ENCODE results near the gene PDE11A. TPM values are rescaled to one million over a fixed set of nuclear protein-coding genes. Genes with fewer than 3 reads are reported as not detected.
"Not testable (repeated sequence)": the region's sequence is repeated elsewhere in the genome, so short reads cannot be mapped to it uniquely, and the experiment has no call there.

Gene PDE11A
- total RNA-seq, 1 donor from 2014 or later, result 2.8 TPM

DNA sequence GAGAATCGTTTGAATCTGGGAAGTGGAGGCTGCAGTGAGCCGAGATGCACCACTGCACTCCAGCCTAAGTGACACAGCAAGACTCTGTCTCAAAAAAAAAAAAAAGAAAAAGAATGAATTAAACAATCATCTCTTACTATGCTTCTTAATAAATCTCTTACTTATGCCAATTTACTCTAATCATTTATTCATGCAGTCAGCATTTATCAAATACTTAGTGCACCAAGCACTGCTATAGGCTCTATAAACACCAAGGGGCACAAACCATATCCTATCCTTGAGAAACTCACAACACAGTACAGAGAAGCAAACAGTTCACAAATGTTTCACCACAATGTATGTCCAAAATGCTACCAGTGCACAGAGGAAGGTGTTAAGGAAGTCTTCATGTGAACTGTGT, 189.4 kb downstream of the PDE11A start:
- no peak for DNase-seq (ENCODE audit: low spot score)

DNA sequence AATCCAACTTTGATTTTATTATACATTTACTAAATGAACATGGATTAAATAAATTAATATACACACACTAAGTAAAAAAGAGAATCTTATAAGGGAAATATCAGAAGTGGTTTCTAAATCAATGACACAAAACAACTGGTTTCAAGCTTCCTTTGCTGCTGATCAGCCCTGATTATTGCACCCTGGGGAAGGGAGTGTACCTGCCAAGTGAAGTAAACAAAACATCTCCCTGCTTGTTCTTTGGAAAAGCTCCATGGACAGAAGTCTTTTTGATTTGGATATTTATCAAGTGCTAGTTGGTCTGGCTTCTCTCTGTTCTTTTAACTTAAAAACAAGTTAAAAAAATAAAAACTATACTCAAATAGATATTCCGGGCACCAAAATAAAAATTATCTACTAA, 190.1 kb downstream of the PDE11A start:
- DNase-seq (ENCODE audit: low spot score), result no peak

DNA sequence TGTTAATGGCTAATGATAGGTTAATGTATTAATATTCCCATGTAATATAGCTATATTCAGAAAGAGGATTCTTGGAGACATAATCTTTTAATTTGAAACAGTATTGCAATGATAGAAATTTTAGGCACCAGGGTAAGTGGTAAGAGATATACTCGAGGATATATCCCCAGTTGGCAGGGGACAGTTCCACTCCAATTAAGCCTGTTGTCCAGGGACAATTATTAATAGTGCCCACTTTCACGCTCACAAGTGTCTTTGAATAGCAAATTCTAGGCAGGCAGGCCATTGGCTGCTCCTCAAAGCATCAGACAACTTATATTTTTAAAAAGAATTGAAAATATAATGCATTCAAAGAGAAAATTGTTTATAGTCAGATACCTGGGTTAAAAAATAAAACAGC, 190.7 kb downstream of the PDE11A start:
- DNase-seq (ENCODE audit: low spot score), result no peak

GRCh38 chr2:177881008-177881747, 191.4 kb downstream of the PDE11A start:
- no peak for DNase-seq (ENCODE audit: low spot score)

DNA sequence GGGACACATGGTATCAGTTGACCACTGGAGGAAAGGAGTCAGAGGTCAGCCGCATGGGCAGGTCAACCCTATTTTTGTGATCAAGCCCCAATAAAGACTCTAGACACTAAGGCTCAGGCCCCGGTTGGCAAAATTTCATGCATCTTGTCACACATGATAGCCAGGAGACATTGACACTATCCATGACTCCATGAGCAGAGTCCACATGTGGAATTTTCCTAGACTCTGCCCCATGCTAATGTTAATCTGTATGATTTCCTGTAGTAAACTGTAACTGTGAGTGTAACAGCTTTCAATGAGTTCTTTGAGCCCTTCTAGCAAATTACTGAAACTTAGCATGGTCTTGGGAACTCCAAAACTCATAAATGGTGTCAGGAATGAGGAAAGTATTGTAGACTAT, 192.3 kb downstream of the PDE11A start:
- DNase-seq (ENCODE audit: low spot score), result no peak

DNA sequence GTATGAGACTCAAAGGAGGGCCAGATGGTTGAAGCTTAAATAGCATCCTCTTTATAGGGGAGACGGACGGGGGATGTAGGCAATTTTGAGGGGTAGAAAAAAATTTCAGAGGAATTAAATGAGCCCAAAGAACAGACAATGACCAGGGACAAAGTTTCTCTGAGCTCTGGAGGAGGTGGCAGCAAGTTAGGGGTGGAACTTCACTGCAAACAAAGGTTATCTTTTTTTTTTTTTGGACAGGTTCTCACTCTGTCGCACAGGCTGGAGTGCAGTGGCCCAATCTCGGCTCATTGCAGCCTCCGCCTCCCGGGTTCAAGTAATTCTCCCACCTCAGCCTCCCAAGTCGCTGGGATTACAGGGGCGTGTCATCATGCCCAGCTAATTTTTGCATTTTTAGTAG, 195.6 kb downstream of the PDE11A start:
- no peak for DNase-seq (ENCODE audit: low spot score)

GRCh38 chr2:177874686-177875085, 197.9 kb downstream of the PDE11A start:
- no peak for DNase-seq (ENCODE audit: low spot score)

- no peak for DNase-seq (ENCODE audit: low spot score)
Measured at GRCh38 chr2:177873915-177874314, 198.7 kb downstream of the PDE11A start.

DNA sequence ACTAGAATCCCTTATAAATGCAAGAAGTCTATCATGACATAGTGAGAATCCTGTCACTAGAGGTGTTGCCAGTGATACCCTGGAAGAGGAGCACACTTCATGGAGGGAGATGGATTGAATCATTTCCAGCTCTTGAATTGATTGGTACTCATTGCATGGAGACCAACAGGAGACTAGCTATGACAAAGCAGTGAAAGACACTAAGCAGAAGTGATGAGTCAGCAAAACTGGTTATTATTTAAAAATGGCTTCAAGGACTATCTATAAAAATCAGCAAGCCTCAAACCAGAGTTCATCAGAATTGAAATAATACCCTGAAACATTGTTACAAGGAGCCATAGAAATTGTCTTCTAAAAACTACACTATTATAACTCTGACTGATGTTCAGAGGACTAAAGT, 200.3 kb downstream of the PDE11A start:
- DNase-seq (ENCODE audit: low spot score), result no peak

DNA sequence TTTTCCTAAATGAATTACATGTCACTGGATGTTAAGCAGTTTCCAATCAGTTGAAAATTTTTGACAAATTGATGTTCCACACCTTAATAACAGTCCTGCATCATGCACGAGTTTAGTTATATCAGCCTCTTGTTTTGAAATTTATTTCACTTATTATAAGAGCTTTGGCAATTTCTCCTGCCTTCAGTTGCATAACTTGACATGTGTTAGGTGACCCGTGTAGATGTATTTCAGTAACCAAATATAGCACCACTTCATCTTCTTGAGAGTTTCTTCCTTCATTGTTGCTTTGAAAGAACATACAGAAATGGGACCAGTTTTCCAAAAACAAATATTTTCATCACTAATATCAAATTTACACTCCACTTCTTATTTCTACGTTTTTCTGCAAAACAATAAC, 202.7 kb downstream of the PDE11A start:
- DNase-seq (ENCODE audit: low spot score), result no peak

GRCh38 chr2:177869209-177869608, 203.4 kb downstream of the PDE11A start:
- DNase-seq (ENCODE audit: low spot score), result no peak

DNA sequence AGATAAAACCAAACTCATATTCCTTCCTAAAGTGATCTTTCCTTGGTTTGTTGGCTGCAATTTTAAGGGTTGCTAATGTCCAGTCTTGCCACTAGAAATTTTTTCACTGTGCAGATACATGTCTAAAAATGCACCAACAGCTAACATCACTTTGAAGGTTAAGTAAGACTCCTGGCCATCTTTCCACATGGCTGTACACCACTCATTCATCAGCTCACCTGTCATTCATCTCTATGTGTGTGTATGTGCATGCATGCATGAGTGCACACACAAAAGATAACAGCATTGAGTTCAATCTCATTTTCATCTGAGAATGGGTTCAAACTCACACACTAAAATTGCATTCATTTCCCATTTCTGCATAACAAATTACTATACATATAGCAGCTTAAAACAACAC, 203.8 kb downstream of the PDE11A start:
- DNase-seq (ENCODE audit: low spot score), result no peak

DNA sequence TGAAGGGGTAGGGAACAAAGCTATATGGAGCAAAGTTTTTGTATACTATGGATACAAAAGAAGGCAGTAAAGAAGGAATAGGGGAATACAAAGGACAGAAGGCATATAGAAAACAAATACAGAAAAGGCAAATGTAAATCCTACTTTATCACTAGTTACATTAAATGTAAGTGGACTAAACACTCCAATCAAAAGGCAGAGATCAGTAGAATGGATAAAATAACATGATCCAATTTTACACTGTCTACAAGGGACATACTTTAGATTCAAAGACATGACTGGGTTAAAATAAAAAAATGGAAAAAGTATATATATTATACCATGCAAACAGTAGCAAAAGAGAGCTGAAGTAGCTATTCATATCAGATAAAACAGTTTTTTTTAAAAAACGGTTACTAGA, 215.0 kb downstream of the PDE11A start:
- DNase-seq (ENCODE audit: low spot score), result no peak

GRCh38 chr2:177852389-177852788, 220.2 kb downstream of the PDE11A start:
- DNase-seq (ENCODE audit: low spot score), result no peak

- no peak for DNase-seq (ENCODE audit: low spot score)
Measured at GRCh38 chr2:177843188-177843587, 229.4 kb downstream of the PDE11A start.

DNA sequence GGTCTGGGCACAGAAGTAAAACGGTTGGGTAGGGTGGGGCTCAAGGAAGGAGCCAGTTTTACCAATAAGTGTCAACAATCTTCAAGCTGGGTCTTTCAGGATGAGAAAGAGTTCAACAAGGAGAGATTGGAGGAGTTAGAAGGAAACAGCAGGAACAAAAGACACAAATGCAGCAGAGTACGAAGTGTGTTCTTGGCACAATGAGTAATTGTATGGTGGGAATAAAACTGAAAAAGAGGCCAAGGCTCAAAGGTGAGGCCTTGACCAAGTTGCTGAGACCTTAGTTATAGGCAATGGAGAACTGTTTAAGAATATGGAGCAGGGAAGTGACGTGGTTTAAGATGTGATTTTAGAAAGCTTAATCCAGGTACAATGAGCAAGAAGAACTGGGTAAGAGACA, 230.3 kb downstream of the PDE11A start:
- no peak for DNase-seq (ENCODE audit: low spot score)

DNA sequence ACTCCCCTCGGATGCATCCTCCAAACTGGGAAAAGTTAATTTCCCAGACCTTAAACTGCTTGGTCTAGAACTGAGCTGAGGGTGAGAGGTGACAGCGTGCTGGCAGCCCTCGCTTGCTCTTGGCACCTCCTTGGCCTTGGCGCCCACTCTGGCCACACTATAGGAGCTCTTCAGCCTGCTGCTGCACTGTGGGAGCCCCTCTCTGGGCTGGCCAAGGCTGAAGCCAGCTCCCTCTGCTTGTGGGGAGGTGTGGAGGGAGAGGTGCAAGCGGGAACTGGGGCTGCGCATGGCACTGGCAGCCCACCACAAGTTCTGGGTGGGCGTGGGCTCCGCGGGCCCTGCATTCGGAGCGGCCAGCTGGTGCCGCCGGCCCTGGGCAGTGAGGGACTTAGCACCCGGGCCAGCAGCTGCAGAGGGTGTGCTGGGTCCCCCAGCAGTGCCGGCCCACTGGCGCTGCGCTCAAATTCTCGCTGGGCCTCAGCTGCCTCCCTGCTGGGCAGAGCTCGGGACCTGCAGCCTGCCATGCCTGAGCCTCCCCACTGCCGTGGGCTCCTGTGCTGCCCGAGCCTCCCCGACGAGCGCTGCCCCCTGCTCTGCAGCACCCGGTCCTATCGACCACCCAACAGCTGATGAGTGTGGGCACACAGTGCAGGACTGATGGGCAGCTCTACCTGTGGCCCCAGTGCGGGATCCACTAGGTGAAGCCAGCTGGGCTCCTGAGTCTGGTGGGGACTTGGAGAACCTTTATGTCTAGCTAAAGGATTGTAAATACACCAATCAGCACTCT, 237.0 kb downstream of the PDE11A start:
- DNase-seq (ENCODE audit: low spot score), result not testable (repeated sequence)

GRCh38 chr2:177832611-177833433, 239.8 kb downstream of the PDE11A start:
- DNase-seq (ENCODE audit: low spot score), result peak; percentile 35

GRCh38 chr2:177830881-177831386, 241.6 kb downstream of the PDE11A start:
- no peak for DNase-seq (ENCODE audit: low spot score)

GRCh38 chr2:177828557-177828956, 244.0 kb downstream of the PDE11A start:
- no peak for DNase-seq (ENCODE audit: low spot score)

DNA sequence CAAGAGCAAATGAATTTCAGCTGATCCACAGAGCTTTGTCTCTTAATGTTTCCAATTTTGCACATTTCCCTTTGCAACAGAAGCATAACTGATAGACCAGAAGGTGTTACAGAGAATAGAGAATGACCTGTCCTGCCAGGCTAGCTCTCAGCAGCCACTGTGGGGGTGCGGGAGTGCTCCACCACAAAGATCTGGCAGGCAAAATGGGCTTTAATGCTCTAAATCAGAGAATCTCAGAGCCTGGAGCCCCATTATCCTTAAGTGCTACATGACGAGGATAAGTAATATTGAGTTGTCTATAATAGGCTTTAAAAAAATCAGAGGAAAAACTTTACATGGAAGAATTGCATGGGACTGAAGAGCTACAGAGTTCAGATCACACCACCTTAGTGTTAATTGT, 245.7 kb downstream of the PDE11A start:
- no peak for DNase-seq (ENCODE audit: low spot score)

DNA sequence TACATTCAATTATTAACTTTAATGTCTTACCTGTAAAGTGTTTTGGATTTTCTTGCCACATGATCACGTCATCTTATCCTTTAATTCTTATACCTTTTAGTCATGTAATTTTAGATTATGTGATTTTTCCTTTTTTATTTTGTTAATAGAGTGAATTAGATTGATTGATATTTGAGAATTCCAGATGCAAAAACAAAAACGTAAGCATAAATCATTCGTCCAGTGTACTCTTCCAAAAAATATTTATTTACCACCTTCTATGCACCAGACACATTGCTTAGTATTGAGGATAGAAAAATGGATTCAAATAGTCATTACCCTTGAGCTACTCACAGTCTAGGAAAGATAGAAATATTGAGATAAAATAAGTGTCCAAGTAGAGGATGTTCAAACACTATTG, 249.6 kb downstream of the PDE11A start:
- no peak for DNase-seq (ENCODE audit: low spot score)
